Hepatocyte (in vitro differentiated cells): ENCODE results near the gene SEPTIN8. TPM values are rescaled to one million over a fixed set of nuclear protein-coding genes. Genes with fewer than 3 reads are reported as not detected.

ENCODE experiments used
- DNase-seq: peaks from one replicate; pipeline ENCODE4 v3.0.0-alpha.2; 2016; ENCODE audit warnings: low spot score
- H2AFZ ChIP-seq: fragments of 200-600 bp; sonication (generic); 2 replicates; pipeline ENCODE4 v1.6.0; 2016; ENCODE audit warnings: antibody characterized with exemption, mild to moderate bottlenecking
- H3K27ac ChIP-seq: fragments of 200-600 bp; sonication (generic); 2 replicates; pipeline ENCODE4 v1.5.1; 2016; ENCODE audit warnings: mild to moderate bottlenecking
- H3K27me3 ChIP-seq: fragments of 200-600 bp; sonication (generic); 2 replicates; pipeline ENCODE4 v1.6.1; 2016
- H3K36me3 ChIP-seq: fragments of 200-600 bp; sonication (generic); replicated peaks from 2 replicates; pipeline ENCODE4 v1.5.1; 2016; ENCODE audit warnings: low read depth; ENCODE audit not compliant: insufficient read depth
- H3K4me1 ChIP-seq: fragments of 200-600 bp; sonication (generic); 2 replicates; pipeline ENCODE4 v1.5.1; 2016; ENCODE audit warnings: mild to moderate bottlenecking, moderate library complexity; ENCODE audit not compliant: insufficient read depth
- H3K4me2 ChIP-seq: fragments of 200-600 bp; sonication (generic); 2 replicates; pipeline ENCODE4 v1.6.0; 2016
- H3K4me3 ChIP-seq: fragments of 200-600 bp; sonication (generic); 2 replicates; pipeline ENCODE4 v1.5.1; 2016; ENCODE audit warnings: mild to moderate bottlenecking
- H3K79me2 ChIP-seq: fragments of 200-600 bp; sonication (generic); 2 replicates; pipeline ENCODE4 v1.6.0; 2017; ENCODE audit warnings: mild to moderate bottlenecking
- H3K9me2 ChIP-seq: fragments of 200-600 bp; sonication (generic); replicated peaks from 2 replicates; pipeline ENCODE4 v1.6.0; 2017; ENCODE audit warnings: mild to moderate bottlenecking; ENCODE audit not compliant: insufficient read depth
- H3K9me3 ChIP-seq: fragments of 200-600 bp; sonication (generic); 2 replicates; pipeline ENCODE4 v1.5.1; 2016; ENCODE audit warnings: low read depth, mild to moderate bottlenecking
- H4K20me1 ChIP-seq: fragments of 200-600 bp; sonication (generic); 2 replicates; pipeline ENCODE4 v1.6.0; 2016; ENCODE audit warnings: mild to moderate bottlenecking; ENCODE audit not compliant: insufficient read depth, poor library complexity, severe bottlenecking
- CTCF ChIP-seq: fragments of 200-600 bp; sonication (generic); IDR thresholded peaks from 2 replicates; pipeline ENCODE4 v1.5.1; 2016; ENCODE audit warnings: antibody characterized with exemption, mild to moderate bottlenecking; ENCODE audit not compliant: poor library complexity
- EZH2 ChIP-seq: fragments of 200-600 bp; sonication (generic); IDR thresholded peaks from 2 replicates; pipeline ENCODE4 v1.6.1; 2016; ENCODE audit warnings: antibody characterized with exemption, mild to moderate bottlenecking, borderline replicate concordance
- EZH2phosphoT487 ChIP-seq: fragments of 200-600 bp; sonication (generic); IDR thresholded peaks from one replicate; pipeline ENCODE4 v1.6.1; 2018; ENCODE audit warnings: antibody characterized with exemption, mild to moderate bottlenecking, low read depth, moderate library complexity; ENCODE audit not compliant: unreplicated experiment, severe bottlenecking
- WGBS: methylation state at CpG from one replicate; pipeline ENCODE4 v1.1.6; 2016; ENCODE audit warnings: low lambda C conversion rate; ENCODE audit errors: missing lambda C conversion rate; 5-methylcytosine and 5-hydroxymethylcytosine counted together
- polyA plus RNA-seq: library from polyadenylated mRNA; unstranded; fragments of >200 nt; fragmentation: Nextera tagmentation; extraction: Ambion mirVana; gene quantifications from 2 replicates; pipeline ENCODE4 v1.2.1, GENCODE V29; 2016
- total RNA-seq: library from RNA; depleted of rRNA; stranded (reverse); fragments of >200 nt; gene quantifications from 2 replicates; pipeline ENCODE4 v1.2.3, GENCODE V29; 2014

SEPTIN8 gene
- total and polyA plus RNA-seq, 2 experiments from 2014 or later, result 18.7 to 41.9 TPM

- H3K36me3 ChIP-seq, result no peaks in the 10 kb centered on the region
- no peak for TF ChIP-seq CTCF
- no peak for TF ChIP-seq EZH2phosphoT487
- no peak for TF ChIP-seq EZH2
- WGBS, result 82% methylated on average over 2 of the region's 2 CpGs
- H3K27me3 ChIP-seq, result peaks cover 34% of the 10 kb centered on the region
- no peaks in the 10 kb centered on the region for H4K20me1 ChIP-seq
- H3K27ac ChIP-seq, result no peak overlapping the region
- H3K9me3 ChIP-seq, result no peaks in the 10 kb centered on the region
- no peak overlapping the region for H3K4me3 ChIP-seq
- no peaks in the 10 kb centered on the region for H3K9me2 ChIP-seq
- H3K79me2 ChIP-seq, result no peaks in the 10 kb centered on the region
- no peak overlapping the region for H2AFZ ChIP-seq
- H3K4me2 ChIP-seq, result no peak overlapping the region
- peaks cover 4% of the 10 kb centered on the region for H3K4me1 ChIP-seq
- no peak for DNase-seq
Measured at GRCh38 chr5:132744659-132745058, 32.4 kb downstream of the SEPTIN8 start.

- Histone ChIP-seq H2AFZ (no peak overlapping the region), H3K79me2 (no peaks in the 10 kb centered on the region), H3K27ac (no peak overlapping the region), H3K4me2 (no peak overlapping the region), H3K9me3 (no peaks in the 10 kb centered on the region), H4K20me1 (no peaks in the 10 kb centered on the region), H3K9me2 (no peaks in the 10 kb centered on the region), H3K27me3 (peaks cover 26% of the 10 kb centered on the region), H3K4me3 (no peak overlapping the region), H3K4me1 (peaks cover 4% of the 10 kb centered on the region), H3K36me3 (no peaks in the 10 kb centered on the region)
- DNase-seq, result no peak
- WGBS, result 89% methylated on average over 5 of the region's 5 CpGs
- TF ChIP-seq EZH2phosphoT487 (no peak), CTCF (no peak), EZH2 (no peak)
Measured at GRCh38 chr5:132742626-132743025, 34.4 kb downstream of the SEPTIN8 start.

GRCh38 chr5:132742158-132742557 lies 34.9 kb downstream of the SEPTIN8 start:
- Histone ChIP-seq H3K4me1 (peaks cover 4% of the 10 kb centered on the region), H3K9me2 (no peaks in the 10 kb centered on the region), H3K4me2 (no peak overlapping the region), H3K36me3 (no peaks in the 10 kb centered on the region), H3K9me3 (no peaks in the 10 kb centered on the region), H3K27me3 (peaks cover 25% of the 10 kb centered on the region), H3K4me3 (no peak overlapping the region), H2AFZ (no peak overlapping the region), H3K27ac (no peak overlapping the region), H4K20me1 (no peaks in the 10 kb centered on the region), H3K79me2 (no peaks in the 10 kb centered on the region)
- 89% methylated on average over 2 of the region's 2 CpGs for WGBS
- no peak for DNase-seq
- TF ChIP-seq EZH2phosphoT487 (no peak), CTCF (no peak), EZH2 (no peak)

GRCh38 chr5:132739232-132739631 lies 37.8 kb downstream of the SEPTIN8 start:
- H3K4me1 ChIP-seq, result peaks cover 5% of the 10 kb centered on the region
- WGBS, result 91% methylated on average over 1 of the region's 1 CpG

More at GRCh38 chr5:132739232-132739631, 37.8 kb downstream of the SEPTIN8 start:
- Histone ChIP-seq H2AFZ (no peak overlapping the region), H3K27me3 (peaks cover 2% of the 10 kb centered on the region), H3K36me3 (no peaks in the 10 kb centered on the region), H3K9me3 (no peaks in the 10 kb centered on the region), H3K27ac (no peak overlapping the region), H3K9me2 (no peaks in the 10 kb centered on the region), H3K79me2 (peaks cover 26% of the 10 kb centered on the region), H3K4me3 (no peak overlapping the region), H4K20me1 (no peaks in the 10 kb centered on the region), H3K4me2 (no peak overlapping the region)
- DNase-seq, result no peak
- TF ChIP-seq EZH2 (no peak), EZH2phosphoT487 (no peak), CTCF (no peak)
